Glutamatergic neuron (in vitro differentiated cells): ENCODE data around the gene OTUD3. TPM values are rescaled to one million over a fixed set of nuclear protein-coding genes. Genes with fewer than 3 reads are reported as not detected.

Experiments
- DNase-seq: peaks from one replicate; pipeline ENCODE4 v3.0.0; 2022
- H3K27ac Mint-ChIP-seq: one replicate; pipeline ENCODE4 v1.8.0; 2020; ENCODE audit warnings: mild to moderate bottlenecking, mixed read lengths, inconsistent platforms; ENCODE audit not compliant: unreplicated experiment
- H3K27me3 Mint-ChIP-seq: one replicate; pipeline ENCODE4 v1.8.0; 2020; ENCODE audit warnings: mild to moderate bottlenecking, moderate library complexity, mixed read lengths, inconsistent platforms; ENCODE audit not compliant: unreplicated experiment
- H3K36me3 Mint-ChIP-seq: one replicate; pipeline ENCODE4 v1.8.0; 2020; ENCODE audit warnings: mild to moderate bottlenecking, mixed read lengths, inconsistent platforms; ENCODE audit not compliant: unreplicated experiment
- H3K4me1 Mint-ChIP-seq: one replicate; pipeline ENCODE4 v1.8.0; 2020; ENCODE audit warnings: mild to moderate bottlenecking, low read depth, mixed read lengths, inconsistent platforms; ENCODE audit not compliant: unreplicated experiment
- H3K4me3 Mint-ChIP-seq: one replicate; pipeline ENCODE4 v1.8.0; 2020; ENCODE audit warnings: mild to moderate bottlenecking, mixed read lengths, inconsistent platforms; ENCODE audit not compliant: unreplicated experiment
- H3K9me3 Mint-ChIP-seq: one replicate; pipeline ENCODE4 v1.8.0; 2020; ENCODE audit warnings: mild to moderate bottlenecking, moderate library complexity, mixed read lengths, inconsistent platforms; ENCODE audit not compliant: unreplicated experiment
- total RNA-seq: library from RNA; stranded (reverse); fragmentation: NEBNext Ultra II Directional; extraction: Animal tissue kit (Norgen Biotek cat#: 25700); gene quantifications from one replicate; pipeline ENCODE4 v1.2.1, GENCODE V29; 2021; ENCODE audit not compliant: unreplicated experiment
- TF ChIP-seq, protein P1 (sequence below): fragments of 200-600 bp; sonication (generic); IDR thresholded peaks from one replicate; pipeline ENCODE4 v1.5.0; 2021; ENCODE audit not compliant: partially characterized antibody, unreplicated experiment

Gene OTUD3
- total RNA-seq, 1 donor from 2014 or later: 11.4 TPM

DNA sequence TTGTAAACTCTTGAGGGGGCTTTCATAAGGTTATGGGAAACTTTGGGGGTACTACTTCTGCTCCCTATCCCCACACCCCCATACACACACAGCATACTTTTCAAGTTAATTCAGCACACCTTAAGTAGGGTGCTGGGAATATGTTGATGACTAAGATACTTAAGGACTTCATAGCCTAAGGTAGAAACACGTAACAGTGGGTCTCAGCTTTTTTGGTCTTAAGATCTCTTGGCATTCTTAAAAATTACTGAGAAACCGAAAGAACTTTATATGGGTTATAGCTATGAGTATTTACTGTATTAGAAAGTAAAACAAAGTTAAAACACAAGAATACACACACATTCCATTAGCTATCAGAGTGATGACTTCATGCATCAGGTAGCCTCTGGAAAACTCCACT, 2.1 kb downstream of the OTUD3 start:
- H3K27ac Mint-ChIP-seq: no peak overlapping the region
- TF ChIP-seq, protein P1, sequence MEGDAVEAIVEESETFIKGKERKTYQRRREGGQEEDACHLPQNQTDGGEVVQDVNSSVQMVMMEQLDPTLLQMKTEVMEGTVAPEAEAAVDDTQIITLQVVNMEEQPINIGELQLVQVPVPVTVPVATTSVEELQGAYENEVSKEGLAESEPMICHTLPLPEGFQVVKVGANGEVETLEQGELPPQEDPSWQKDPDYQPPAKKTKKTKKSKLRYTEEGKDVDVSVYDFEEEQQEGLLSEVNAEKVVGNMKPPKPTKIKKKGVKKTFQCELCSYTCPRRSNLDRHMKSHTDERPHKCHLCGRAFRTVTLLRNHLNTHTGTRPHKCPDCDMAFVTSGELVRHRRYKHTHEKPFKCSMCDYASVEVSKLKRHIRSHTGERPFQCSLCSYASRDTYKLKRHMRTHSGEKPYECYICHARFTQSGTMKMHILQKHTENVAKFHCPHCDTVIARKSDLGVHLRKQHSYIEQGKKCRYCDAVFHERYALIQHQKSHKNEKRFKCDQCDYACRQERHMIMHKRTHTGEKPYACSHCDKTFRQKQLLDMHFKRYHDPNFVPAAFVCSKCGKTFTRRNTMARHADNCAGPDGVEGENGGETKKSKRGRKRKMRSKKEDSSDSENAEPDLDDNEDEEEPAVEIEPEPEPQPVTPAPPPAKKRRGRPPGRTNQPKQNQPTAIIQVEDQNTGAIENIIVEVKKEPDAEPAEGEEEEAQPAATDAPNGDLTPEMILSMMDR: no peak
- DNase-seq: no peak
- no peak overlapping the region for H3K4me3 Mint-ChIP-seq
- H3K27me3 Mint-ChIP-seq: peaks cover 5% of the 10 kb centered on the region
- no peaks in the 10 kb centered on the region for H3K9me3 Mint-ChIP-seq
- no peaks in the 10 kb centered on the region for H3K36me3 Mint-ChIP-seq
- H3K4me1 Mint-ChIP-seq: peaks cover 11% of the 10 kb centered on the region

DNA sequence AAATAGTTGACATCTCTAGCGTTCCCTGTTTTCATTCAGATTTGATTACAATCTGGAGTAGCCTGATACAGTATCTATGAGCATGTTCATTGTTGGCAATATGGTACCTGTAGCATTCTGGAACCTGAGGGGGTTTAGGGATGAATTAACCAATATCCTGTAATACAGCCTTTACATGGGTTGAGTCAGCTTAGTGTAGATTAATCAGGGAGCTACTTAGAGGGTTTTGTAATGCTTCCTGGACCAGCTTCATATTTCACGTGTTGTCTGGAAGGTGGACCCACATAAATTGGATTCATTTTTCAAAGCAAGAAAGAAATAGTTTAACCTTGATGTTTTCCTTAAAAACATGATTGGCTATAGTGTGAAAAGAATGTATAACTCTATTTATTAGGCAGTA, 3.6 kb downstream of the OTUD3 start:
- H3K9me3 Mint-ChIP-seq: no peaks in the 10 kb centered on the region
- no peak overlapping the region for H3K27ac Mint-ChIP-seq
- TF ChIP-seq, protein P1: no peak
- no peaks in the 10 kb centered on the region for H3K36me3 Mint-ChIP-seq
- H3K27me3 Mint-ChIP-seq: peaks cover 5% of the 10 kb centered on the region
- no peak for DNase-seq
- H3K4me1 Mint-ChIP-seq: peaks cover 11% of the 10 kb centered on the region
- H3K4me3 Mint-ChIP-seq: no peak overlapping the region

DNA sequence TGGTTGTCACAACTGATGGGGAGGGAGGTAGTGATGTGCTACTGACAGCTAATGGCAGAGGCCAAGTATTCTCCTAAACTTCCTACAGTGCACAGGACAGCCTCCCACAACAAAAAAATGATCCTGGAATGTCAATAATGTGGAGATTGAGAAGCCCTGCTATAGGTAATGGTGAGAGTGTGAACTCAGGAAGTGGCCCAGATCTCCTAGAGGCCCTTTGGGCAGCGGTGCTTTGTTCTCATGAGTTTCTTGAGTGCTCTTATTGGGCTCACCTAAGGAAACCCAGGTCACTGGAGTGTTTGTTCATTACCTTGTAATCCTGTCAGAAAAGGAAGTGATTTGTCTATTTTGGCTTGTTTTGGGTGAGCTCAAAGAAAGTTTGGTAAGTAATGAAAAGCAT, 5.9 kb downstream of the OTUD3 start:
- TF ChIP-seq, protein P1: no peak
- H3K4me1 Mint-ChIP-seq: peaks cover 11% of the 10 kb centered on the region
- H3K27ac Mint-ChIP-seq: no peak overlapping the region
- no peak overlapping the region for H3K4me3 Mint-ChIP-seq
- peaks cover 2% of the 10 kb centered on the region for H3K27me3 Mint-ChIP-seq
- no peak for DNase-seq
- peaks cover 7% of the 10 kb centered on the region for H3K36me3 Mint-ChIP-seq
- H3K9me3 Mint-ChIP-seq: no peaks in the 10 kb centered on the region

DNA sequence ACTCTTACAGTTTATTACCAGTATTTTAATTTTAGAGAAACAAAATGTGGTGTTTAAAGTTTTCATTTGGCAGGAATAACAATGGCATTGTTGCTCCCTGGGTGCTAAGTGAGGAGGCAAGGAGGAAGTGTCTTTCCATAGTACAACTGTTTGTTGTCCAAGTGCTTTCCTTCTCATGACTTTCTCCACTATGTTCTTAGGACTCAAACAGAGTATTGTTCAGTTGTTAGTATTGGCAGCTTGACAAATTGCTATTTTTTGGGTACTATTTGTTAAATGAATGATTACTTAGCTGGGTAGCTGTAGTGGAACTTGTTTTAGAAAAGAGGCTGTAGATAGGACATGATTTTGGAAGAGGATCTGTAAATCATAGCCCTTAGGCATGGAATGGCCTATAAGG, 7.5 kb downstream of the OTUD3 start:
- no peak for DNase-seq
- TF ChIP-seq, protein P1: no peak
- Mint-ChIP-seq H3K27me3 (no peaks in the 10 kb centered on the region), H3K4me1 (peaks cover 5% of the 10 kb centered on the region), H3K9me3 (no peaks in the 10 kb centered on the region), H3K36me3 (peaks cover 8% of the 10 kb centered on the region), H3K4me3 (no peak overlapping the region), H3K27ac (no peak overlapping the region)

DNA sequence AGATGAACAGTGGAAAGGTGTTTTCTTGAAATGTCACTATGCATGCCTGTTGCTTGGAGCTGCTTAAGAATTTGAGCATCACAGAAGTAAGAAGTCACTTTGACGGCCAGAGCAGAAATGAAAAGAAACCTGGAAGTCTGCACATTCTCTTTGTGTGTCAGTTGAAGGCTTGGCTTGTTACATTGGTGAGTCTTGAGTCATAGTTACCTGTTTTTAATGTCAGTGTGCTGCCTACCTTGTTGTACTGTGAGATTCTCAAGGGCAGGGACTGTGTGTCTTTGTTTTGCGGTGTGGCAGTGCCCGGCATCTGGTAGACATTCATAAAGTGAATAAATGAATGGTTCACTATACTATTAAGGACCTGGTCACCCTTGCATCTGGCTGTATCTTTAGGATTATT, 9.9 kb downstream of the OTUD3 start:
- H3K27ac Mint-ChIP-seq: no peak overlapping the region
- no peak overlapping the region for H3K4me3 Mint-ChIP-seq

More for the DNA sequence above, 9.9 kb downstream of the OTUD3 start:
- TF ChIP-seq, protein P1: no peak
- peaks cover 5% of the 10 kb centered on the region for H3K4me1 Mint-ChIP-seq
- H3K27me3 Mint-ChIP-seq: no peaks in the 10 kb centered on the region
- no peaks in the 10 kb centered on the region for H3K9me3 Mint-ChIP-seq
- H3K36me3 Mint-ChIP-seq: peaks cover 8% of the 10 kb centered on the region
- DNase-seq: no peak
